C4-2B (cell line): ENCODE measurements around the gene CTNNA3.

Source experiments
- H3K27ac ChIP-seq: fragments of 450-650 bp; 2 replicates; pipeline ENCODE4 v1.5.1; 2017
- ZFX ChIP-seq: fragments of 450-650 bp; IDR thresholded peaks from 2 replicates; pipeline ENCODE4 v1.6.1; 2017
- TF ChIP-seq, protein P1 (sequence below): fragments of 450-650 bp; conservative IDR thresholded peaks from 2 replicates; pipeline ENCODE4 v1.5.1; 2017; ENCODE audit warnings: mild to moderate bottlenecking

CTNNA3 gene

DNA sequence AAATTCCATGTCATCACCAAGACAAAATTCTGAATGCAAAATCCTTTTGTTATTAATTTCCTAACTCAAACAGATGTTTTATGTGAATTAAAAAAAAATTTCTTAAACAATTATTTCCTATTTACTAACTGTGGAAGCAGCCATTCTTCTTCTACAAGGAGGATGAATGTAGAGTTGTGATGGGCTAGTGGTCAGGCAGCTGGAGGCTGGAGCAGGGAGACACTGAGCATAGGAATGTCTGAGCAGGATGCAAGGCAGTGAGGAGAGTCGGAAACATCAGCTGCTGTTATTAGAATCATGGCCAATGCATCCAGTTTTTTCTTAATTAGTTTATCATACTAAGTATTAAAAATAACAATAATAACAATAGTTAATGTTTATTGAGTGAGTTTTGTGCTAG is 872.7 kb downstream of the CTNNA3 start:
- no peak overlapping the region for H3K27ac ChIP-seq
- no peak for TF ChIP-seq ZFX
- TF ChIP-seq, protein P1, sequence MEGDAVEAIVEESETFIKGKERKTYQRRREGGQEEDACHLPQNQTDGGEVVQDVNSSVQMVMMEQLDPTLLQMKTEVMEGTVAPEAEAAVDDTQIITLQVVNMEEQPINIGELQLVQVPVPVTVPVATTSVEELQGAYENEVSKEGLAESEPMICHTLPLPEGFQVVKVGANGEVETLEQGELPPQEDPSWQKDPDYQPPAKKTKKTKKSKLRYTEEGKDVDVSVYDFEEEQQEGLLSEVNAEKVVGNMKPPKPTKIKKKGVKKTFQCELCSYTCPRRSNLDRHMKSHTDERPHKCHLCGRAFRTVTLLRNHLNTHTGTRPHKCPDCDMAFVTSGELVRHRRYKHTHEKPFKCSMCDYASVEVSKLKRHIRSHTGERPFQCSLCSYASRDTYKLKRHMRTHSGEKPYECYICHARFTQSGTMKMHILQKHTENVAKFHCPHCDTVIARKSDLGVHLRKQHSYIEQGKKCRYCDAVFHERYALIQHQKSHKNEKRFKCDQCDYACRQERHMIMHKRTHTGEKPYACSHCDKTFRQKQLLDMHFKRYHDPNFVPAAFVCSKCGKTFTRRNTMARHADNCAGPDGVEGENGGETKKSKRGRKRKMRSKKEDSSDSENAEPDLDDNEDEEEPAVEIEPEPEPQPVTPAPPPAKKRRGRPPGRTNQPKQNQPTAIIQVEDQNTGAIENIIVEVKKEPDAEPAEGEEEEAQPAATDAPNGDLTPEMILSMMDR, result no peak

DNA sequence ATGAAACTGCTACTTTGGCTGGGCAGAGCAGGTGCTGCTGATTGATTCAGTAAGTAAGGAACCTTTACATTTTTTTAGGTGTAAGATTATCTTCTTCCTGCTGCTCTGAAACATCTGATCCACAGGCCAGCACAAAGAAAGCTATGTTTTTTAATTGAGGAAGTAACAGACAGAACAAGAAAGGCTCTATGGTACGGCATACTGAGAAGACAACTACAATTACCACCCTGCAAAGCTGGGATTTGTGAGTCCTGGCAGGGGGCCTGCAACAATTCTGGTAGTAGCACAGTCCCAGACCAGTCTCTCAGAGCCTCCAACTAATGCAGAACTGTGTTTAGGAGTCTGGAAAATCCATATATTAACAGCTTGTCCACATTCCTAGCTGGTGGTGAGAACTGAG is 873.2 kb downstream of the CTNNA3 start:
- no peak overlapping the region for H3K27ac ChIP-seq
- TF ChIP-seq, protein P1, result no peak
- TF ChIP-seq ZFX, result no peak

DNA sequence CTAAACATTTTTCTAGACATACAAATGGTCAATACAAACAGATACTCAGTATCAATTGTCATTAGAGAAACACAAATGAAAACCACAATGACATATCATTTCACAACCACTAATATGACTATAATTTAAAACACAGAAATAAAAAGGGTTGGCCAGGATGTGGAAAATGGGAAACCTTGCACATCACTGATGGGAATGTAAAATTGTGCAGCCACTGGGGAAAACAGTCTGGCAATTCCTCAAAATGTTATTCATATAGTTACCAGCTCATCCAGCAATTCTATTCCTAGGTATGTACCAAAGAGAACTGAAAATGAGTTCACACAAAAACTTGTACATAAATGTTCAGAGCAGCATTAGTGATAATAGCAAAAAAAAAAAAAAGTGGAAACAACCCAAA is 876.3 kb downstream of the CTNNA3 start:
- no peak overlapping the region for H3K27ac ChIP-seq
- TF ChIP-seq, protein P1, result no peak
- TF ChIP-seq ZFX, result no peak

DNA sequence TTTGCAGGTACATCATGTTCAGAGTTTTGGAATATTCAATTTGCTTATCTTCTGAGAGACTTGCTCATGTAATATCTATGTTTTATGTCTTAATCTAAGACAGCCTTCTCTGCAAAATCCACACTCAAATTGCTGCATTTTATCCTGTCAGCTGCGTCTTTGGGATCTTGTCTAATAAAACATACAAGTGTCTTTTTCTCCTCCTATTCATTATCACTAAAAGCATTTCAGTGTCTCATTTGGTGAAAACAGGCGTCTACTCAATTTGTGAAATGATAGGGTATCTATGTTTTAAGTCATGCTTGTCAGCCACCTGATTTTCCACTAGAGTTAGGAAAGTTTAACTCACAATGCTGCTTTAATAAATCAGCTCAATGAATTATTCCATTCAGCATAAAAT is 882.9 kb downstream of the CTNNA3 start:
- no peak overlapping the region for H3K27ac ChIP-seq
- TF ChIP-seq, protein P1, result no peak
- no peak for TF ChIP-seq ZFX

DNA sequence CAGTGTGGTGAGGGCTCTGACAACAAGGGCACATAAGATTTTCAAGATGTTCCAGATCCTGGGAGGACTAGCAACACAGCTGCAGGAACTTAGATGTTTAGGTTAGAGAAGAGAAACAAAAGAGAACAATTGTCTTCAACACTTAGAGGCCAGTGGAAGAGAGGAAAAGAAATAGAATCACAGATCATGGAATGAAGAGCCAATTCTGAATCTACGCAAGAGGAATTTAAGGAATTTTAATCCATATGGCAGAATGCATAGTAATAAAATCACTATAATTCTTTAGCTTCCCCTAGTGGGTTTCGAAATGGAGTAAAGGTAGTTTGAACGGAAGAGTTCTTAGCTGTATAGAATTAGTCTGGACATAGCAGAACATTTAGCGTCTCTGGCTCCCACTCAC is 884.8 kb downstream of the CTNNA3 start:
- TF ChIP-seq ZFX, result no peak
- TF ChIP-seq, protein P1, result no peak
- no peak overlapping the region for H3K27ac ChIP-seq

DNA sequence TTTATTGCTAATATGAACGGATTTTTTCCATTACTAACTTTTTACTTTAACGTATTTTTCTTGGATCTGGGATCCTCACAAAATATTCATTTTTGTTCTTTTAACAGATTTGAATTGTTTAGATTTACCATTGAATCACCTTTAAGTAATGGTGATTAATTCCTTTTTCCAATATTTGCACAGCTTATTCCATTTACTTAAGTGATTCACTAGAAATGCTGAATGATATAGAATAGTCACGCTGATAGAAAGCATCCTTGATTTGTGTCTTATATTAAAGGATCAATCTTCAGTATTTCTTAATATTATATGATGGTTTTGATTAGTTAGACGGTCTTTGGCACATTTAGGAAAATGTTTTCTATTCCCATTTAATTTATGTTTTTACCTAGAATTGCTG is 886.6 kb downstream of the CTNNA3 start:
- H3K27ac ChIP-seq, result no peak overlapping the region
- TF ChIP-seq, protein P1, result no peak
- no peak for TF ChIP-seq ZFX

DNA sequence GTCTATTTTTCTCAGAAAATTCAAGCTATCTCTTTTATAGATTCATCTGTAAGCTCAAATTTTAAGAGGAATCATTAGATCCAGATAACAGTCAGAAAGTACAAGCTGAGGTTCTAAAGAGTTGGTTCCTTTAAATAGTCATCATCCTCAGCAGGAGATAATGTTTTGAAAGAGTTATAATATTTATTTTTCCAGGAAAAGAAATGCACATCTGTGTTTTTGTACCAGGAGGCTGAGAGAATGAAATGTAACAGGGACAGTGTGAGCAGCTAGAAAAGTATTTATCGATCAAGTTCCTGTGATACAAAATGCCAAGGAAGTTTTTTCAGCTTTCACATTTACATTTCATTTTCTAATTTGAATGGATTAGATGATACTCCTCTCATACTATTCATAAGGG is 890.4 kb downstream of the CTNNA3 start:
- H3K27ac ChIP-seq, result no peak overlapping the region
- TF ChIP-seq, protein P1, result no peak
- TF ChIP-seq ZFX, result no peak
